ENCODE measurements around the gene ERBB2. TPM values are rescaled to one million over a fixed set of nuclear protein-coding genes. Genes with fewer than 3 reads are reported as not detected.

The ERBB2 gene
- total RNA-seq, 4 donors from 2014 or later = 144 to 192 (median 173) TPM

DNA sequence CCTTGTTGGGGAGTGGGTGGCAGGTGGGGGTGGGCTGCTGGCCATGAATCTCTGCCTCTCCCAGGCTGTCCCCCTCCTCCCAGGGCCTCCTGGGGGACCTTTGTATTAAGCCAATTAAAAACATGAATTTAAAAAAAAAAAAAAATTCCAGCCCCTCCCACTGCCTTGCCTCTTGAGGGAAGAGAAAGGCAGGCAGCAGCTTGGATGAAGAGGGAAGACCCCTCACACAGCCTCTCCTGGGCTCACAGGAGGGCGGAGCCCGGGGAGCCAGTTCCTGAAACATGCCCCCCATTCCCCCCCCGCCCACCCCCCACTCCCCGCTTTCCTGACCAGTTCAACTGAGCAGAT lies 36.5 kb upstream of the ERBB2 start:
- no peak for TF ChIP-seq POLR2A (IDR thresholded peaks at IDR 0.05)
- no peak for TF ChIP-seq EP300 (IDR thresholded peaks at IDR 0.05)
- no peak for TF ChIP-seq POLR2AphosphoS5 (IDR thresholded peaks at IDR 0.05)
- TF ChIP-seq, protein P1, sequence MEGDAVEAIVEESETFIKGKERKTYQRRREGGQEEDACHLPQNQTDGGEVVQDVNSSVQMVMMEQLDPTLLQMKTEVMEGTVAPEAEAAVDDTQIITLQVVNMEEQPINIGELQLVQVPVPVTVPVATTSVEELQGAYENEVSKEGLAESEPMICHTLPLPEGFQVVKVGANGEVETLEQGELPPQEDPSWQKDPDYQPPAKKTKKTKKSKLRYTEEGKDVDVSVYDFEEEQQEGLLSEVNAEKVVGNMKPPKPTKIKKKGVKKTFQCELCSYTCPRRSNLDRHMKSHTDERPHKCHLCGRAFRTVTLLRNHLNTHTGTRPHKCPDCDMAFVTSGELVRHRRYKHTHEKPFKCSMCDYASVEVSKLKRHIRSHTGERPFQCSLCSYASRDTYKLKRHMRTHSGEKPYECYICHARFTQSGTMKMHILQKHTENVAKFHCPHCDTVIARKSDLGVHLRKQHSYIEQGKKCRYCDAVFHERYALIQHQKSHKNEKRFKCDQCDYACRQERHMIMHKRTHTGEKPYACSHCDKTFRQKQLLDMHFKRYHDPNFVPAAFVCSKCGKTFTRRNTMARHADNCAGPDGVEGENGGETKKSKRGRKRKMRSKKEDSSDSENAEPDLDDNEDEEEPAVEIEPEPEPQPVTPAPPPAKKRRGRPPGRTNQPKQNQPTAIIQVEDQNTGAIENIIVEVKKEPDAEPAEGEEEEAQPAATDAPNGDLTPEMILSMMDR (IDR thresholded peaks at IDR 0.05) = no peak
- H3K27ac ChIP-seq = peak overlapping the region; percentile 56
- peaks cover 37% of the 10 kb centered on the region for H3K36me3 ChIP-seq
- peaks cover 72% of the 10 kb centered on the region for H3K4me1 ChIP-seq
- no peak for DNase-seq (ENCODE audit: low spot score in 2 of 2)
- H3K4me3 ChIP-seq = no peak overlapping the region
- peaks cover 33% of the 10 kb centered on the region for H3K27me3 ChIP-seq
- 80% methylated on average over 2 of the region's 4 CpGs for WGBS
- H3K9me3 ChIP-seq = no peaks in the 10 kb centered on the region

DNA sequence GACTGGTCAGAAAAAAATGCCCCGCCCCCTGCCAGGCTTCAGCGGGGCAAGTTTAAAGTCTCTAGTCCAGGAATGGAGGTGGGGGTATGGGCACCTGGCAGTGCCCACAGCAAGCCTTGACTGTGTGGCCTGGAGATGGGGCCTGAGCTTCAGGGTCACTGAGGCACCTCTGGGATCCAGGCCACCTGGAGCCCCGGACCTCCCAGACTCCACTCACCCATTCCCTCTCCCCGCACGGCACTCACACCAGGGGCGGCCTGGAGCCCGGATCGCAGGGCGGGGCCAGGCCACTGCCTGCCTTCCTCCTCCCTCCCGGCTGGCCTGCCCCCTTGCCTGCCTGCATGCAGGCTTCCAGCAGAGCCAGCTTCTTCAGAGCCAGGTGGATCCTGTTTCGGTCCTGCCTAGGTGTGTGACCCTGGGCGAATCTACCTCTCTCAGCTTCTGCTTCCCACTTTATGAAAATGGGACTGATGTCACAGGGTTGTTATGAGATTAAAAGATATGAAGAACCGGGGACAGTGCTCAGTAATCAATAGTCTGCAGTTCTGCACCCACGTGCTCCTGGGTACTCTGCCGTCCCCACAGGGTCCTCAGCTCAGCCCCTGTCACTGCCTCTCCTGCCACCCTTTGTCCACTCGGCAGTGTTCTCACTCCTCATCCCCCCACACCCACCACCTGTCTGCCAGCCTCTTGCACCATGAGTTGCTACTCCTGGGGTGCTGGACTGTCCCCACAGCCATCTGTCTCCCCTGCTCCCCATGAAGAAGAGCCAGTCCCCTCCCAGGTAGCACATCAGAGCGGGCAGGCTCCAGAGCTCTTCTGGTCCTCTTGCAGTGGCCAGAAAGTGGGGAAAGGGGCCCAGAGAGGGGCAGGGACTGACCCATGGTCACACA lies 35.9 kb upstream of the ERBB2 start:
- DNase-seq (ENCODE audit: low spot score in 2 of 2) = no peak
- Histone ChIP-seq H3K27me3 (peaks cover 39% of the 10 kb centered on the region), H3K27ac (peak overlapping the region; percentile 56), H3K9me3 (no peaks in the 10 kb centered on the region), H3K4me1 (peaks cover 77% of the 10 kb centered on the region), H3K4me3 (no peak overlapping the region), H3K36me3 (peaks cover 32% of the 10 kb centered on the region)
- 56% methylated on average over 9 of the region's 17 CpGs for WGBS
- TF ChIP-seq POLR2AphosphoS5 (IDR thresholded peaks at IDR 0.05) (no peak), POLR2A (IDR thresholded peaks at IDR 0.05) (no peak), EP300 (IDR thresholded peaks at IDR 0.05) (no peak)
- TF ChIP-seq, protein P1 (IDR thresholded peaks at IDR 0.05) = no peak

DNA sequence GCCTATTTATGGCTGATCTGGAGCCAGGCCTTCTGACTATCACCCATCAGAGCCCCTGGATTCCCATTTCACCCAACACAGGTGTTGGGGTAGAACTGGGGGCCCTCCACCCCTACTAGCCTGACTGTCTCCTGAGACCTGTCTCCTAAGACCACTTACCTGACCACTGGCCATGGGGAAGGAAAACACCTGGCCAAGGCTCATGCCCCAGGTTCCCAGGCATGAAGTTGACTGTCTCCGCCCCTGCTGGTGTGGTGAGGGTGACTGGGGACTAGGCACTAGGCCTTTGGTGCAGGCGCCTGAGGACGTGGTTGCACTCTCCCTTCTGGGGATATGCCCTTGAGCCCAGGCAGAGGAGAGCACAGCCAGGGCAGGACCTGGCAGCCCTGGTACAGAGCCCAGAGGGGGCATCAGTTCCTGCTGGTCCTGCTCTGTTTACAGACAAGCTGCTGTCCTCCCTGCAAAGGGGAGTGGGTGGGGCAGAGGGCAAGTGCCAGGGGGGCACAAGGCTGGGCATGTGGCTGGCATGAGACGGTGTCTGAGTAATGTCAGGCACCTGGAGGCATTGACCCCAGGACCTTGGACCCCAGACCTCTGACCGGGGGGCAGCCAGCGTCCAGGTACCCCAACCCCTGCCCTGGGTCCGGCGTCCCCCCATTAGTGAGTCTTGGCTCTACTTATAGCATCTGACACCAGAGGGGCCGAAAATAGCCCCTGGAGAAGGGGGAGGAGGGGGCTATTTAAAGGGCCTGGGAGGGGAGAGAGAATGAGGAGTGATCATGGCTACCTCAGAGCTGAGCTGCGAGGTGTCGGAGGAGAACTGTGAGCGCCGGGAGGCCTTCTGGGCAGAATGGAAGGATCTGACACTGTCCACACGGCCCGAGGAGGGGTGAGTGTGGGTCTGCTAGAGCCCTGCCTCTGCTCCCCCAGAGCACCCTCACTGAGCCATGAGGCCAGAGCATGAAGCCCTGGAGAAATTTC lies 35.0 kb upstream of the ERBB2 start, which contains the start of gene TCAP:
TSS of gene TCAP (plus strand) at position 769 of the 981 bp plus-strand sequence. CDS start at position 780, 11 bp downstream.
- Histone ChIP-seq H3K27me3 (peaks cover 48% of the 10 kb centered on the region), H3K4me1 (peaks cover 73% of the 10 kb centered on the region), H3K27ac (peak within 1 kb of the TSS; percentile 22), H3K4me3 (no peak within 1 kb of the TSS), H3K9me3 (no peaks in the 10 kb centered on the region), H3K36me3 (peaks cover 24% of the 10 kb centered on the region)
- no peak for TF ChIP-seq POLR2A (IDR thresholded peaks at IDR 0.05)
- TF ChIP-seq, protein P1 (IDR thresholded peaks at IDR 0.05) = no peak
- WGBS = 55% methylated on average over 15 of the region's 15 CpGs
- DNase-seq (ENCODE audit: low spot score in 2 of 2) = no peak

DNA sequence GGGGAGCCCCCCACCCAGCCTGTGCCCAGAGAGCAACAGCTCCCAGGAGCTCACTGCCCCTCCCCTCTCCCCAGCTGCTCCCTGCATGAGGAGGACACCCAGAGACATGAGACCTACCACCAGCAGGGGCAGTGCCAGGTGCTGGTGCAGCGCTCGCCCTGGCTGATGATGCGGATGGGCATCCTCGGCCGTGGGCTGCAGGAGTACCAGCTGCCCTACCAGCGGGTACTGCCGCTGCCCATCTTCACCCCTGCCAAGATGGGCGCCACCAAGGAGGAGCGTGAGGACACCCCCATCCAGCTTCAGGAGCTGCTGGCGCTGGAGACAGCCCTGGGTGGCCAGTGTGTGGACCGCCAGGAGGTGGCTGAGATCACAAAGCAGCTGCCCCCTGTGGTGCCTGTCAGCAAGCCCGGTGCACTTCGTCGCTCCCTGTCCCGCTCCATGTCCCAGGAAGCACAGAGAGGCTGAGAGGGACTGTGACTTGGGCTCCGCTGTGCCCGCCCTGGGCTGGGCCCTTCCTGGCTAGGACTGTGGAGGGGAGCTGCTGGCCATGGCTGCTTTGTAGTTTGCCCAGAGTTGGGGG lies 34.1 kb upstream of the ERBB2 start:
- Histone ChIP-seq H3K27me3 (peaks cover 51% of the 10 kb centered on the region), H3K36me3 (peaks cover 15% of the 10 kb centered on the region), H3K4me3 (no peak overlapping the region), H3K4me1 (peaks cover 70% of the 10 kb centered on the region), H3K9me3 (no peaks in the 10 kb centered on the region), H3K27ac (no peak overlapping the region)
- TF ChIP-seq EP300 (IDR thresholded peaks at IDR 0.05) = no peak
- TF ChIP-seq, protein P1 (IDR thresholded peaks at IDR 0.05) = peak in 1 of 2 donors; percentile 18
- DNase-seq (ENCODE audit: low spot score in 2 of 2) = no peak
- 64% methylated on average over 7 of the region's 17 CpGs for WGBS

All from suprapubic skin (tissue), 4 donors.